K562 (cell line): ENCODE measurements around the gene CLDN25. TPM values are rescaled to one million over a fixed set of nuclear protein-coding genes. Genes with fewer than 3 reads are reported as not detected.

Source experiments
- CXXC5 ChIP-seq: fragments of 250-450 bp; sonication (Bioruptor Pico); IDR thresholded peaks from 2 replicates; pipeline ENCODE4 v1.8.0; 2022; ENCODE audit warnings: inconsistent platforms, mild to moderate bottlenecking, moderate library complexity
- DACH1 ChIP-seq: fragments of 450-650 bp; IDR thresholded peaks from 2 replicates; pipeline ENCODE4 v1.6.1; 2018; ENCODE audit not compliant: partially characterized antibody
- ELK3 ChIP-seq: fragments of 450-650 bp; formaldehyde crosslinking; IDR thresholded peaks from 2 replicates; pipeline ENCODE4 v1.4.0; 2020; ENCODE audit warnings: mild to moderate bottlenecking
- EP300 ChIP-seq: IDR thresholded peaks from 2 replicates; pipeline ENCODE4 v1.6.1; 2012; ENCODE audit warnings: low read length, improper control_type of control experiment
- FIP1L1 ChIP-seq: fragments of 200-400 bp; formaldehyde crosslinking; IDR thresholded peaks from 2 replicates; pipeline ENCODE4 v1.6.1; 2018; ENCODE audit warnings: mild to moderate bottlenecking, low read depth, low read length; ENCODE audit not compliant: poor library complexity, severe bottlenecking
- GABPB1 ChIP-seq: sonication (generic); formaldehyde crosslinking; IDR thresholded peaks from 2 replicates; pipeline ENCODE4 v1.8.0; 2022; ENCODE audit warnings: mild to moderate bottlenecking, missing genetic modification reagents
- HNRNPUL1 ChIP-seq: fragments of 200-400 bp; formaldehyde crosslinking; IDR thresholded peaks from 2 replicates; pipeline ENCODE4 v1.6.1; 2017; ENCODE audit warnings: low read length
- MCM2 ChIP-seq: fragments of 450-650 bp; IDR thresholded peaks from 2 replicates; pipeline ENCODE4 v1.6.1; 2017; ENCODE audit warnings: low read depth, mild to moderate bottlenecking
- MLLT1 ChIP-seq, 2 experiments: fragments of 450-650 bp; IDR thresholded peaks; 2 replicates each; pipeline ENCODE4 v1.6.1; 2016
- NFRKB ChIP-seq: fragments of 450-650 bp; IDR thresholded peaks from 2 replicates; pipeline ENCODE4 v1.6.1; 2016; ENCODE audit warnings: low read depth
- POLR2B ChIP-seq: fragments of 450-650 bp; IDR thresholded peaks from 2 replicates; pipeline ENCODE4 v1.6.1; 2018; ENCODE audit warnings: low read depth; ENCODE audit not compliant: partially characterized antibody
- PTRF ChIP-seq: fragments of 450-650 bp; IDR thresholded peaks from 2 replicates; pipeline ENCODE4 v1.6.1; 2016; ENCODE audit warnings: mild to moderate bottlenecking, missing genetic modification characterization, missing compliant biosample characterization
- RBM34 ChIP-seq: fragments of 200-400 bp; formaldehyde crosslinking; IDR thresholded peaks from 2 replicates; pipeline ENCODE4 v1.6.1; 2018; ENCODE audit warnings: low read length, borderline replicate concordance; ENCODE audit not compliant: insufficient read depth
- SNIP1 ChIP-seq: fragments of 450-650 bp; IDR thresholded peaks from 2 replicates; pipeline ENCODE4 v1.7.1; 2017; ENCODE audit warnings: low read depth, mild to moderate bottlenecking
- SOX6 ChIP-seq: fragments of 450-650 bp; IDR thresholded peaks from 2 replicates; pipeline ENCODE4 v1.6.1; 2014; ENCODE audit warnings: mild to moderate bottlenecking
- TRIM28 ChIP-seq: fragments of 450-650 bp; IDR thresholded peaks from 2 replicates; pipeline ENCODE4 v1.6.1; 2017
- ZMIZ1 ChIP-seq, 2 experiments: fragments of 150-350 bp in 1 of 2; IDR thresholded peaks; 2 replicates each; pipeline ENCODE4 v1.6.1; 2012 to 2016; ENCODE audit warnings: low read depth in 2 of 2, low read length in 2 of 2, mild to moderate bottlenecking in 1 of 2, moderate library complexity in 1 of 2
- ZNF124 ChIP-seq: sonication (generic); formaldehyde crosslinking; IDR thresholded peaks from 2 replicates; pipeline ENCODE4 v1.8.1; 2022; ENCODE audit warnings: missing genetic modification reagents
- ZNF518B ChIP-seq: fragments of 250-450 bp; sonication (Bioruptor Pico); IDR thresholded peaks from 2 replicates; pipeline ENCODE4 v1.5.0; 2021; ENCODE audit warnings: mild to moderate bottlenecking, moderate library complexity
- ZNF699 ChIP-seq: fragments of 250-450 bp; sonication (Bioruptor Pico); IDR thresholded peaks from 2 replicates; pipeline ENCODE4 v1.8.0; 2021; ENCODE audit warnings: mild to moderate bottlenecking, moderate library complexity; ENCODE audit not compliant: insufficient replicate concordance
- polyA plus RNA-seq, 8 experiments: library from polyadenylated mRNA; depleted of rRNA in 4 of 8; stranded (reverse) in 5 of 8; unstranded in 3 of 8; fragments of >200 nt; fragmentation: Nextera tagmentation in 2 of 8; fragmentation: Illumina TruSeq in 1 of 8; extraction: Ambion mirVana in 2 of 8; extraction: Trizol in 1 of 8; gene quantifications; 2 replicates each; pipeline versions ENCODE4 v1.2.1 to v1.2.3, GENCODE V29; 2011 to 2014; ENCODE audit warnings: inconsistent platforms in 1 of 8, missing spikeins in 1 of 8
- total RNA-seq, 7 experiments: library from RNA; depleted of rRNA in 6 of 7; stranded (reverse); fragments of >200 nt in 6 of 7; fragmentation: Illumina TruSeq in 2 of 7; extraction: Trizol in 2 of 7; gene quantifications; 2 replicates each; pipeline versions ENCODE4 v1.2.1 to v1.2.3, GENCODE V29; 2011 to 2021; ENCODE audit warnings: low replicate concordance in 1 of 7

Gene CLDN25
- total and polyA plus RNA-seq, 9 of the 15 experiments (the other 6 are each of a cell fraction or from before 2014, with no cell fraction given) = not detected

GRCh38 chr11:113773416-113774173, 6.0 kb upstream of the CLDN25 start, which contains the start of gene ZW10 (continued):
- no peak for TF ChIP-seq DACH1
- TF ChIP-seq RBM34 = no peak
- no peak for TF ChIP-seq ZNF124
- TF ChIP-seq NFRKB = no peak; the same call in 1 of the 2 replicates
- no peak for TF ChIP-seq SNIP1
- TF ChIP-seq ELK3 (CRISPR knock-in tag) = no peak
- no peak for TF ChIP-seq TRIM28
- no peak for TF ChIP-seq FIP1L1
- no peak for TF ChIP-seq MCM2
- TF ChIP-seq ZMIZ1 (IDR thresholded peaks at IDR 0.05; ENCODE audit: low read depth in 2 of 2, low read length in 2 of 2) = no peak
- TF ChIP-seq SOX6 = no peak
- TF ChIP-seq POLR2B = peak; percentile 85
- no peak for TF ChIP-seq MLLT1 (IDR thresholded peaks at IDR 0.05)
- peak; percentile 70; the same call in 1 of the 2 replicates for TF ChIP-seq GABPB1 (CRISPR knock-in tag)
- TF ChIP-seq ZNF518B (CRISPR knock-in tag) = no peak
- no peak for TF ChIP-seq ZNF699
- no peak for TF ChIP-seq PTRF (tag)
- TF ChIP-seq EP300 = no peak
- no peak for TF ChIP-seq HNRNPUL1
- peak; percentile 95 for TF ChIP-seq CXXC5 (CRISPR knock-in tag)
